T-helper 17 cell (primary cell): ENCODE data around the gene SSR1. TPM values are rescaled to one million over a fixed set of nuclear protein-coding genes. Genes with fewer than 3 reads are reported as not detected.

Experiments used
- ATAC-seq: fragments of 150-1000 bp; cut with Tn5 transposase; 2 replicates; pipeline ENCODE4 v1.10.0; 2021; ENCODE audit warnings: mild to moderate bottlenecking, moderate library complexity
- DNase-seq, 3 donors: peaks; one replicate each; pipeline versions ENCODE4 v3.0.0 to v3.0.0-alpha.2; 2020 to 2021
- H3K9me3 ChIP-seq: one replicate; pipeline ENCODE4 v1.7.0; 2013; ENCODE audit warnings: low read length, mild to moderate bottlenecking; ENCODE audit not compliant: control insufficient read depth, poor library complexity, severe bottlenecking
- H3K27ac Mint-ChIP-seq: one replicate; pipeline ENCODE4 v1.8.0; 2022; ENCODE audit warnings: mild to moderate bottlenecking, moderate library complexity, mixed read lengths
- H3K27me3 Mint-ChIP-seq: one replicate; pipeline ENCODE4 v1.8.0; 2022; ENCODE audit warnings: mixed read lengths
- H3K36me3 Mint-ChIP-seq: one replicate; pipeline ENCODE4 v1.8.0; 2022; ENCODE audit warnings: low read depth, mixed read lengths
- H3K4me1 Mint-ChIP-seq: one replicate; pipeline ENCODE4 v1.8.0; 2022; ENCODE audit warnings: mild to moderate bottlenecking, mixed read lengths
- H3K4me3 Mint-ChIP-seq: one replicate; pipeline ENCODE4 v1.8.0; 2022; ENCODE audit warnings: mild to moderate bottlenecking, moderate library complexity, mixed read lengths
- total RNA-seq, 4 donors: library from RNA in 2 of 4; stranded (reverse) in 2 of 4; gene quantifications; one replicate each; pipeline ENCODE4 v1.2.3 and lab custom pipeline; 2022 to 2026

Gene SSR1
- total RNA-seq, 2 donors from 2014 or later: 80.4 to 96.1 TPM

GRCh38 chr6:7230327-7230691 lies 82.7 kb downstream of the SSR1 start:
- H3K36me3 Mint-ChIP-seq: peaks cover 10% of the 10 kb centered on the region
- H3K27ac Mint-ChIP-seq: no peak overlapping the region
- H3K27me3 Mint-ChIP-seq: no peaks in the 10 kb centered on the region
- H3K9me3 ChIP-seq: no peaks in the 10 kb centered on the region
- DNase-seq (no peak), ATAC-seq (no peak)
- no peak overlapping the region for H3K4me3 Mint-ChIP-seq
- H3K4me1 Mint-ChIP-seq: peaks cover 4% of the 10 kb centered on the region

DNA sequence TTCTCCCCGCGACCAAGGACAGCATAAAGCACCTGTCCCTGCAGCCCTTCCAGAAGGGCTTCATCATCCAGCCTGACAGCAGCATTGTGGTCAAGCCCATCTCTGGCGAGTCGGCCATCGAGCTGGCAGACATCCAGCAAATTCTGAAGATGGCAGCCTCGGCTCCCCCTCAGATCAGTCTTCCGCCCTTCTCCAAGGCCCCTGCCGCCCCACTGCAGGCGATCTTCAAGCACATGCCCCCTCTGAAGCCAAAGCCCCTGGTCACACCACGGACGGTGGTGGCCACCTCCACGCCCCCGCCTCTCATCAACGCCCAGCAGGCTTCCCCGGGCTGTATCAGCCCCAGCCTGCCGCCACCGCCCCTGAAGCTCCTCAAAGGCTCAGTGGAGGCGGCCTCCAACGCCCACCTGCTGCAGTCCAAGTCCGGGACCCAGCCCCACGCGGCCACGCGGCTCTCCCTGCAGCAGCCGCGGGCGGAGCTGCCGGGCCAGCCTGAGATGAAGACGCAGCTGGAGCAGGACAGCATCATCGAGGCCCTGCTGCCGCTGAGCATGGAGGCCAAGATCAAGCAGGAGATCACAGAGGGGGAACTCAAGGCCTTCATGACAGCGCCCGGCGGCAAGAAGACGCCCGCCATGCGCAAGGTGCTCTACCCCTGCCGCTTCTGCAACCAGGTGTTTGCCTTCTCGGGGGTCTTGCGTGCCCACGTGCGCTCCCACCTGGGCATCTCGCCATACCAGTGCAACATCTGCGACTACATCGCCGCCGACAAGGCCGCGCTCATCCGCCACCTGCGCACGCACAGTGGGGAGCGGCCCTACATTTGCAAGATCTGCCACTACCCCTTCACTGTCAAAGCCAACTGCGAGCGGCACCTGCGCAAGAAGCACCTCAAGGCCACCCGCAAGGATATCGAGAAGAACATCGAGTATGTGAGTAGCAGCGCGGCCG lies 83.3 kb downstream of the SSR1 start:
- peak overlapping the region; percentile 31 for H3K4me3 Mint-ChIP-seq
- no peaks in the 10 kb centered on the region for H3K9me3 ChIP-seq
- H3K36me3 Mint-ChIP-seq: peaks cover 10% of the 10 kb centered on the region
- H3K4me1 Mint-ChIP-seq: peaks cover 4% of the 10 kb centered on the region
- no peak for DNase-seq
- H3K27me3 Mint-ChIP-seq: no peaks in the 10 kb centered on the region
- no peak for ATAC-seq
- no peak overlapping the region for H3K27ac Mint-ChIP-seq

DNA sequence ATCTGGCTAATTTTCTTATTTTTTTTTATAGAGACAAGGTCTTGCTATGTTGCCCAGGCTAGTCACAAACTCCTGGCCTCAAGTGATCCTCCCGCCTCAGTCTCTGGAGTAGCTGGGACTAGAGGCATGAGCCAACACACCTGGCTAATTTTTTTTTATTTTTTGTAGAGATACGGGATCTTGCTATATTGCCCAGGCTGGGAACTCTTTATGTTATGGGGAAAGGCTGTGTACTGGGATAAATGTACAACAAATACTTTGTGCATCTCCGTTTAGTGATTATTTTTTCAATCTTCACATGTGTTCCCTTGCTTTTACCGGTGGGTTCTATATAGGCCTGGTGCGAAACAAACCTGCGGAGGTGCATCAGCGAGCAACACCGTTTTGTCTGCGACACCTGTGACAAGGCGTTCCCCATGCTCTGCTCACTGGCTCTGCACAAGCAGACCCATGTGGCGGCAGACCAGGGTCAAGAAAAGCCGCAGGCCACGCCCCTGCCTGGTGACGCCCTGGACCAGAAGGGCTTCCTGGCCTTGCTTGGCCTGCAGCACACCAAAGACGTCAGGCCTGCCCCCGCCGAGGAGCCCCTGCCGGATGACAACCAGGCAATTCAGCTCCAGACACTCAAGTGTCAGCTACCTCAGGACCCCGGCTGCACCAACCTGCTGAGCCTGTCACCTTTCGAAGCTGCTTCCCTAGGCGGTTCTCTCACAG lies 84.2 kb downstream of the SSR1 start:
- no peak overlapping the region for H3K4me3 Mint-ChIP-seq
- H3K27ac Mint-ChIP-seq: no peak overlapping the region
- H3K27me3 Mint-ChIP-seq: no peaks in the 10 kb centered on the region
- no peak for DNase-seq
- no peak for ATAC-seq
- no peaks in the 10 kb centered on the region for H3K9me3 ChIP-seq
- peaks cover 7% of the 10 kb centered on the region for H3K36me3 Mint-ChIP-seq
- H3K4me1 Mint-ChIP-seq: peaks cover 6% of the 10 kb centered on the region

GRCh38 chr6:7224731-7225130 lies 88.3 kb downstream of the SSR1 start:
- DNase-seq (no peak), ATAC-seq (no peak)
- Mint-ChIP-seq H3K27ac (peak overlapping the region; percentile 32), H3K36me3 (peaks cover 7% of the 10 kb centered on the region), H3K4me3 (no peak overlapping the region), H3K4me1 (peaks cover 2% of the 10 kb centered on the region), H3K27me3 (no peaks in the 10 kb centered on the region)
- H3K9me3 ChIP-seq: no peaks in the 10 kb centered on the region

GRCh38 chr6:7222197-7222596 lies 90.8 kb downstream of the SSR1 start:
- DNase-seq (no peak), ATAC-seq (no peak)
- peaks cover 2% of the 10 kb centered on the region for H3K4me1 Mint-ChIP-seq
- H3K9me3 ChIP-seq: no peaks in the 10 kb centered on the region
- no peaks in the 10 kb centered on the region for H3K27me3 Mint-ChIP-seq
- H3K36me3 Mint-ChIP-seq: peaks cover 2% of the 10 kb centered on the region
- no peak overlapping the region for H3K27ac Mint-ChIP-seq
- H3K4me3 Mint-ChIP-seq: no peak overlapping the region

GRCh38 chr6:7219310-7219709 lies 93.7 kb downstream of the SSR1 start:
- no peaks in the 10 kb centered on the region for H3K9me3 ChIP-seq
- Mint-ChIP-seq H3K4me3 (no peak overlapping the region), H3K27me3 (no peaks in the 10 kb centered on the region), H3K27ac (no peak overlapping the region), H3K4me1 (peaks cover 5% of the 10 kb centered on the region), H3K36me3 (peaks cover 5% of the 10 kb centered on the region)
- DNase-seq: no peak
- no peak for ATAC-seq

DNA sequence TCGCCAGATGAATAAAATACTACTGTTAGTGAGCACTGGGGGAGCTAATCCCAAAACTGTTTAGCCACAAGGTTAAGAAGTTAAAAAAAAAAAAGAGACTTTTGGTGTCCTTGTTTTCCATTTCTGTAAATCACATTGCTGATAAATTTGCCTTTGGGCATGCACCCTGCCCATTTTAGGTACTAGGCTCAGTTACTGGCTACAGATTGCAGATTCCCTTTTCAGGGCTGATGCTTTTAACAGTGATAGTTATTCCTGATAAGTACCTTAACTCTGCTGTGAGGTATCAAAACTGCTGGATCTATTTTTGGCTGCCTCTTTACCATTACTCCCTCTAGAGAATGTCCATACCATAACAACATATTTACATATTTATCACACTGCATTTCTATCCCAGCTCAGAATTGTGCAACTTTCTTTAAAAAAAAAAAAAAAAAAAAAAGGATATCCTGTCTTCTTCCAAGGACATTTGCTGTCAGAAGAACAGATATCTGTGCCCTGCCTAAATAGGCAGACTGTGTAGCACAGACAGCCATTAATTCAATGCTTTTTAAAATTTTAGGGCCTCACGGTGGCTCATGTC lies 94.5 kb downstream of the SSR1 start:
- Mint-ChIP-seq H3K4me1 (peaks cover 4% of the 10 kb centered on the region), H3K4me3 (no peak overlapping the region), H3K27me3 (no peaks in the 10 kb centered on the region), H3K27ac (no peak overlapping the region), H3K36me3 (peaks cover 5% of the 10 kb centered on the region)
- ATAC-seq (no peak), DNase-seq (no peak)
- H3K9me3 ChIP-seq: no peaks in the 10 kb centered on the region

Other genes with a start within 250 kb of the SSR1 start
- 10 to 100 TPM; 34.7 to 48.1 TPM for gene RREB1, start 205.2 kb downstream of the SSR1 start, total RNA-seq
- under 1 TPM; 0.57 to 0.60 TPM for gene CAGE1, start 76.5 kb upstream of the SSR1 start, total RNA-seq
- 10 to 100 TPM; 45.1 to 55.6 TPM for gene RIOK1, start 76.6 kb upstream of the SSR1 start, total RNA-seq
- under 1 TPM in 1 of 2 donors, not detected in 1; 0.05 TPM for gene DSP, start 228.5 kb upstream of the SSR1 start, total RNA-seq